ENCODE measurements around the gene EID2. TPM values are rescaled to one million over a fixed set of nuclear protein-coding genes. Genes with fewer than 3 reads are reported as not detected.

The EID2 gene
- total and polyA plus RNA-seq, 4 donors, result 1.5 to 8.5 (median 4.5) TPM

DNA sequence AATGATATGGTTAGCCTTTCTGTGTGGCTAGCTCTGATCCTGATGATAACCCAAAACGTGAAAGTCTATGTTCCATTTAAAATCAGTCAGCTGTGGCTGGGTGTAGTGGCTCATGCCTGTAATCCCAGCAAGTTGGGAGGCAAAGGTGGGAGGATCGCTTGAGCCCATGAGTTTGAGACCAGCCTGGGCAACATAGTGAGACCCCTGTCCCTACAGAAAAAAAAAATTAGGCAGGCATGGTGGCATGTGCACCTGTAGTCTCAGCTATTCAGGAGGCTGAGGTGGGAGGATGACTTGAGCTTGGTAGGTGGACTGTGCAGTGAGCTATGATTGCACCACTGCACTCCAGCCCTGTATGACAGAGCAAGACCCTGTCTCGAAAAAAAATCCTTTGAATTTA lies 6.2 kb downstream of the EID2 start:
- TF ChIP-seq, protein P1, sequence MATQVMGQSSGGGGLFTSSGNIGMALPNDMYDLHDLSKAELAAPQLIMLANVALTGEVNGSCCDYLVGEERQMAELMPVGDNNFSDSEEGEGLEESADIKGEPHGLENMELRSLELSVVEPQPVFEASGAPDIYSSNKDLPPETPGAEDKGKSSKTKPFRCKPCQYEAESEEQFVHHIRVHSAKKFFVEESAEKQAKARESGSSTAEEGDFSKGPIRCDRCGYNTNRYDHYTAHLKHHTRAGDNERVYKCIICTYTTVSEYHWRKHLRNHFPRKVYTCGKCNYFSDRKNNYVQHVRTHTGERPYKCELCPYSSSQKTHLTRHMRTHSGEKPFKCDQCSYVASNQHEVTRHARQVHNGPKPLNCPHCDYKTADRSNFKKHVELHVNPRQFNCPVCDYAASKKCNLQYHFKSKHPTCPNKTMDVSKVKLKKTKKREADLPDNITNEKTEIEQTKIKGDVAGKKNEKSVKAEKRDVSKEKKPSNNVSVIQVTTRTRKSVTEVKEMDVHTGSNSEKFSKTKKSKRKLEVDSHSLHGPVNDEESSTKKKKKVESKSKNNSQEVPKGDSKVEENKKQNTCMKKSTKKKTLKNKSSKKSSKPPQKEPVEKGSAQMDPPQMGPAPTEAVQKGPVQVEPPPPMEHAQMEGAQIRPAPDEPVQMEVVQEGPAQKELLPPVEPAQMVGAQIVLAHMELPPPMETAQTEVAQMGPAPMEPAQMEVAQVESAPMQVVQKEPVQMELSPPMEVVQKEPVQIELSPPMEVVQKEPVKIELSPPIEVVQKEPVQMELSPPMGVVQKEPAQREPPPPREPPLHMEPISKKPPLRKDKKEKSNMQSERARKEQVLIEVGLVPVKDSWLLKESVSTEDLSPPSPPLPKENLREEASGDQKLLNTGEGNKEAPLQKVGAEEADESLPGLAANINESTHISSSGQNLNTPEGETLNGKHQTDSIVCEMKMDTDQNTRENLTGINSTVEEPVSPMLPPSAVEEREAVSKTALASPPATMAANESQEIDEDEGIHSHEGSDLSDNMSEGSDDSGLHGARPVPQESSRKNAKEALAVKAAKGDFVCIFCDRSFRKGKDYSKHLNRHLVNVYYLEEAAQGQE (IDR thresholded peaks at IDR 0.05), result no peak
- no peak for TF ChIP-seq FOXA2 (IDR thresholded peaks at IDR 0.05)
- TF ChIP-seq NR2F2 (IDR thresholded peaks at IDR 0.05), result no peak
- TF ChIP-seq, protein P2, sequence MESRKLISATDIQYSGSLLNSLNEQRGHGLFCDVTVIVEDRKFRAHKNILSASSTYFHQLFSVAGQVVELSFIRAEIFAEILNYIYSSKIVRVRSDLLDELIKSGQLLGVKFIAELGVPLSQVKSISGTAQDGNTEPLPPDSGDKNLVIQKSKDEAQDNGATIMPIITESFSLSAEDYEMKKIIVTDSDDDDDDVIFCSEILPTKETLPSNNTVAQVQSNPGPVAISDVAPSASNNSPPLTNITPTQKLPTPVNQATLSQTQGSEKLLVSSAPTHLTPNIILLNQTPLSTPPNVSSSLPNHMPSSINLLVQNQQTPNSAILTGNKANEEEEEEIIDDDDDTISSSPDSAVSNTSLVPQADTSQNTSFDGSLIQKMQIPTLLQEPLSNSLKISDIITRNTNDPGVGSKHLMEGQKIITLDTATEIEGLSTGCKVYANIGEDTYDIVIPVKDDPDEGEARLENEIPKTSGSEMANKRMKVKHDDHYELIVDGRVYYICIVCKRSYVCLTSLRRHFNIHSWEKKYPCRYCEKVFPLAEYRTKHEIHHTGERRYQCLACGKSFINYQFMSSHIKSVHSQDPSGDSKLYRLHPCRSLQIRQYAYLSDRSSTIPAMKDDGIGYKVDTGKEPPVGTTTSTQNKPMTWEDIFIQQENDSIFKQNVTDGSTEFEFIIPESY (IDR thresholded peaks at IDR 0.05), result no peak
- WGBS, result 65% methylated on average over 3 of the region's 3 CpGs
- no peak overlapping the region for H3K9ac ChIP-seq (ENCODE audit: low read depth in 1 of 2, low read length in 2 of 2)
- H3K27me3 ChIP-seq (ENCODE audit: control insufficient read depth in 4 of 4, insufficient read depth in 4 of 4, low read length in 3 of 4), result no peaks in the 10 kb centered on the region
- H3K4me1 ChIP-seq (ENCODE audit: control insufficient read depth in 4 of 4, insufficient read depth in 4 of 4, low read length in 3 of 4), result peaks cover 0 to 18% (median 14%) of the 10 kb centered on the region in 4 donors
- H3K36me3 ChIP-seq (ENCODE audit: control insufficient read depth in 4 of 4, insufficient read depth in 3 of 4, low read depth in 1 of 4, low read length in 3 of 4), result no peaks in the 10 kb centered on the region
- no peak for DNase-seq (ENCODE audit: low spot score)
- H3K9me3 ChIP-seq (ENCODE audit: control insufficient read depth in 4 of 4, low read length in 3 of 4), result no peaks in the 10 kb centered on the region
- no peak overlapping the region for H3K27ac ChIP-seq (ENCODE audit: low read depth in 1 of 2, low read length in 2 of 2)
- H3K4me3 ChIP-seq (ENCODE audit: low read depth in 1 of 3, low read length in 3 of 3), result no peak overlapping the region

DNA sequence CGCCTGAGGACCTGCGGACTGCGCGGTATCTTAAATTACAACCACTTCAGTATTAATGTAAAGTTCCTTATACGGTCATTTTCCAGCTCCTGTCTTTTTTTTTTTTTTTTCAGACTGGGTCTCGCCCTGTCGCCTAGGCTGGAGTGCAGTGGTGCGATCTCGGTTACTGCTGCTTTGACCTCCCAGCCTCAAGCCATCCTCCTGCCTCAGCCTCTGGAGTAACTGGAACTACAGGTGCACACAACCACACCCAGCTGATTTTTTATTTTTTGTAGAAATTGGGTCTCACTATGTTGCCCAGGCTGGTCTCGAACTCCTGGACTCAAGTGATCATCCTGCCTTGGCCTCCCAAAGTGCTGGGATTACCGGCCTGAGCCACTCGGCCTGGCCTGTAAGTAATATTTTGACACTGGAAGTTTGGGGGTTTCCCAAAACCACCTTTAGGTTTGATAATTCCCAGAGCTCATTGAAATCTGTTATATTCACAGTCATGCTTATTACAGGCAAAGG lies 6.9 kb downstream of the EID2 start:
- Histone ChIP-seq H3K9ac (ENCODE audit: low read depth in 1 of 2, low read length in 2 of 2) (peak overlapping the region in 1 of 2 donors; percentile 39), H3K36me3 (ENCODE audit: control insufficient read depth in 4 of 4, insufficient read depth in 3 of 4, low read depth in 1 of 4, low read length in 3 of 4) (no peaks in the 10 kb centered on the region), H3K9me3 (ENCODE audit: control insufficient read depth in 4 of 4, low read length in 3 of 4) (no peaks in the 10 kb centered on the region), H3K27me3 (ENCODE audit: control insufficient read depth in 4 of 4, insufficient read depth in 4 of 4, low read length in 3 of 4) (no peaks in the 10 kb centered on the region), H3K4me1 (ENCODE audit: control insufficient read depth in 4 of 4, insufficient read depth in 4 of 4, low read length in 3 of 4) (peaks cover 0 to 12% (median 10%) of the 10 kb centered on the region in 4 donors), H3K27ac (ENCODE audit: low read depth in 1 of 2, low read length in 2 of 2) (no peak overlapping the region), H3K4me3 (ENCODE audit: low read depth in 1 of 3, low read length in 3 of 3) (no peak overlapping the region)
- 21% methylated on average over 12 of the region's 12 CpGs for WGBS
- TF ChIP-seq, protein P3, sequence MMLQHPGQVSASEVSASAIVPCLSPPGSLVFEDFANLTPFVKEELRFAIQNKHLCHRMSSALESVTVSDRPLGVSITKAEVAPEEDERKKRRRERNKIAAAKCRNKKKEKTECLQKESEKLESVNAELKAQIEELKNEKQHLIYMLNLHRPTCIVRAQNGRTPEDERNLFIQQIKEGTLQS (IDR thresholded peaks at IDR 0.05), result no peak
- TF ChIP-seq RAD21 (IDR thresholded peaks at IDR 0.05) (no peak), TAF1 (conservative IDR thresholded peaks at IDR 0.05) (no peak), FOXA1 (IDR thresholded peaks at IDR 0.05) (no peak), JUND (IDR thresholded peaks at IDR 0.05) (no peak), YY1 (IDR thresholded peaks at IDR 0.05) (no peak), SP1 (IDR thresholded peaks at IDR 0.05) (no peak), EGR1 (IDR thresholded peaks at IDR 0.05; ENCODE audit: low read depth in 2 of 2) (no peak), NR2F2 (IDR thresholded peaks at IDR 0.05) (no peak), GABPA (IDR thresholded peaks at IDR 0.05 in 1 of 2, conservative IDR thresholded peaks at IDR 0.05 in 1 of 2) (no peak), RXRA (IDR thresholded peaks at IDR 0.05) (no peak), HNF4G (IDR thresholded peaks at IDR 0.05) (no peak), FOXA2 (IDR thresholded peaks at IDR 0.05) (no peak), HNF4A (conservative IDR thresholded peaks at IDR 0.05) (no peak)
- TF ChIP-seq, protein P4, sequence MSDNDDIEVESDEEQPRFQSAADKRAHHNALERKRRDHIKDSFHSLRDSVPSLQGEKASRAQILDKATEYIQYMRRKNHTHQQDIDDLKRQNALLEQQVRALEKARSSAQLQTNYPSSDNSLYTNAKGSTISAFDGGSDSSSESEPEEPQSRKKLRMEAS (IDR thresholded peaks at IDR 0.05), result no peak
- TF ChIP-seq, protein P1 (IDR thresholded peaks at IDR 0.05), result no peak
- TF ChIP-seq, protein P5, sequence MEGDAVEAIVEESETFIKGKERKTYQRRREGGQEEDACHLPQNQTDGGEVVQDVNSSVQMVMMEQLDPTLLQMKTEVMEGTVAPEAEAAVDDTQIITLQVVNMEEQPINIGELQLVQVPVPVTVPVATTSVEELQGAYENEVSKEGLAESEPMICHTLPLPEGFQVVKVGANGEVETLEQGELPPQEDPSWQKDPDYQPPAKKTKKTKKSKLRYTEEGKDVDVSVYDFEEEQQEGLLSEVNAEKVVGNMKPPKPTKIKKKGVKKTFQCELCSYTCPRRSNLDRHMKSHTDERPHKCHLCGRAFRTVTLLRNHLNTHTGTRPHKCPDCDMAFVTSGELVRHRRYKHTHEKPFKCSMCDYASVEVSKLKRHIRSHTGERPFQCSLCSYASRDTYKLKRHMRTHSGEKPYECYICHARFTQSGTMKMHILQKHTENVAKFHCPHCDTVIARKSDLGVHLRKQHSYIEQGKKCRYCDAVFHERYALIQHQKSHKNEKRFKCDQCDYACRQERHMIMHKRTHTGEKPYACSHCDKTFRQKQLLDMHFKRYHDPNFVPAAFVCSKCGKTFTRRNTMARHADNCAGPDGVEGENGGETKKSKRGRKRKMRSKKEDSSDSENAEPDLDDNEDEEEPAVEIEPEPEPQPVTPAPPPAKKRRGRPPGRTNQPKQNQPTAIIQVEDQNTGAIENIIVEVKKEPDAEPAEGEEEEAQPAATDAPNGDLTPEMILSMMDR (IDR thresholded peaks at IDR 0.05; ENCODE audit: low read depth, low read length, missing input control), result no peak
- TF ChIP-seq, protein P2 (IDR thresholded peaks at IDR 0.05), result no peak
- no peak for DNase-seq (ENCODE audit: low spot score)
